Glutamatergic neuron (in vitro differentiated cells): Measurements from ENCODE around the gene LSAMP. TPM values are rescaled to one million over a fixed set of nuclear protein-coding genes. Genes with fewer than 3 reads are reported as not detected.

Experiments
- DNase-seq: peaks from one replicate; pipeline ENCODE4 v3.0.0; 2022
- H3K27ac Mint-ChIP-seq: one replicate; pipeline ENCODE4 v1.8.0; 2020; ENCODE audit warnings: mild to moderate bottlenecking, mixed read lengths, inconsistent platforms; ENCODE audit not compliant: unreplicated experiment
- H3K27me3 Mint-ChIP-seq: one replicate; pipeline ENCODE4 v1.8.0; 2020; ENCODE audit warnings: mild to moderate bottlenecking, moderate library complexity, mixed read lengths, inconsistent platforms; ENCODE audit not compliant: unreplicated experiment
- H3K36me3 Mint-ChIP-seq: one replicate; pipeline ENCODE4 v1.8.0; 2020; ENCODE audit warnings: mild to moderate bottlenecking, mixed read lengths, inconsistent platforms; ENCODE audit not compliant: unreplicated experiment
- H3K4me1 Mint-ChIP-seq: one replicate; pipeline ENCODE4 v1.8.0; 2020; ENCODE audit warnings: mild to moderate bottlenecking, low read depth, mixed read lengths, inconsistent platforms; ENCODE audit not compliant: unreplicated experiment
- H3K4me3 Mint-ChIP-seq: one replicate; pipeline ENCODE4 v1.8.0; 2020; ENCODE audit warnings: mild to moderate bottlenecking, mixed read lengths, inconsistent platforms; ENCODE audit not compliant: unreplicated experiment
- H3K9me3 Mint-ChIP-seq: one replicate; pipeline ENCODE4 v1.8.0; 2020; ENCODE audit warnings: mild to moderate bottlenecking, moderate library complexity, mixed read lengths, inconsistent platforms; ENCODE audit not compliant: unreplicated experiment
- total RNA-seq: library from RNA; stranded (reverse); fragmentation: NEBNext Ultra II Directional; extraction: Animal tissue kit (Norgen Biotek cat#: 25700); gene quantifications from one replicate; pipeline ENCODE4 v1.2.1, GENCODE V29; 2021; ENCODE audit not compliant: unreplicated experiment
- TF ChIP-seq, protein P1 (sequence below): fragments of 200-600 bp; sonication (generic); IDR thresholded peaks from one replicate; pipeline ENCODE4 v1.5.0; 2021; ENCODE audit not compliant: partially characterized antibody, unreplicated experiment

LSAMP gene
- total RNA-seq, 1 donor from 2014 or later = 67.1 TPM

- DNase-seq = no peak
- Mint-ChIP-seq H3K27ac (no peak overlapping the region), H3K4me3 (no peak overlapping the region), H3K4me1 (peaks cover 17% of the 10 kb centered on the region), H3K27me3 (no peaks in the 10 kb centered on the region), H3K9me3 (peaks cover 2% of the 10 kb centered on the region), H3K36me3 (peaks cover 5% of the 10 kb centered on the region)
- TF ChIP-seq, protein P1, sequence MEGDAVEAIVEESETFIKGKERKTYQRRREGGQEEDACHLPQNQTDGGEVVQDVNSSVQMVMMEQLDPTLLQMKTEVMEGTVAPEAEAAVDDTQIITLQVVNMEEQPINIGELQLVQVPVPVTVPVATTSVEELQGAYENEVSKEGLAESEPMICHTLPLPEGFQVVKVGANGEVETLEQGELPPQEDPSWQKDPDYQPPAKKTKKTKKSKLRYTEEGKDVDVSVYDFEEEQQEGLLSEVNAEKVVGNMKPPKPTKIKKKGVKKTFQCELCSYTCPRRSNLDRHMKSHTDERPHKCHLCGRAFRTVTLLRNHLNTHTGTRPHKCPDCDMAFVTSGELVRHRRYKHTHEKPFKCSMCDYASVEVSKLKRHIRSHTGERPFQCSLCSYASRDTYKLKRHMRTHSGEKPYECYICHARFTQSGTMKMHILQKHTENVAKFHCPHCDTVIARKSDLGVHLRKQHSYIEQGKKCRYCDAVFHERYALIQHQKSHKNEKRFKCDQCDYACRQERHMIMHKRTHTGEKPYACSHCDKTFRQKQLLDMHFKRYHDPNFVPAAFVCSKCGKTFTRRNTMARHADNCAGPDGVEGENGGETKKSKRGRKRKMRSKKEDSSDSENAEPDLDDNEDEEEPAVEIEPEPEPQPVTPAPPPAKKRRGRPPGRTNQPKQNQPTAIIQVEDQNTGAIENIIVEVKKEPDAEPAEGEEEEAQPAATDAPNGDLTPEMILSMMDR = peak; percentile 50
These were observed 8.5 kb upstream of the LSAMP start for GRCh38 chr3:116453666-116454346.

DNA sequence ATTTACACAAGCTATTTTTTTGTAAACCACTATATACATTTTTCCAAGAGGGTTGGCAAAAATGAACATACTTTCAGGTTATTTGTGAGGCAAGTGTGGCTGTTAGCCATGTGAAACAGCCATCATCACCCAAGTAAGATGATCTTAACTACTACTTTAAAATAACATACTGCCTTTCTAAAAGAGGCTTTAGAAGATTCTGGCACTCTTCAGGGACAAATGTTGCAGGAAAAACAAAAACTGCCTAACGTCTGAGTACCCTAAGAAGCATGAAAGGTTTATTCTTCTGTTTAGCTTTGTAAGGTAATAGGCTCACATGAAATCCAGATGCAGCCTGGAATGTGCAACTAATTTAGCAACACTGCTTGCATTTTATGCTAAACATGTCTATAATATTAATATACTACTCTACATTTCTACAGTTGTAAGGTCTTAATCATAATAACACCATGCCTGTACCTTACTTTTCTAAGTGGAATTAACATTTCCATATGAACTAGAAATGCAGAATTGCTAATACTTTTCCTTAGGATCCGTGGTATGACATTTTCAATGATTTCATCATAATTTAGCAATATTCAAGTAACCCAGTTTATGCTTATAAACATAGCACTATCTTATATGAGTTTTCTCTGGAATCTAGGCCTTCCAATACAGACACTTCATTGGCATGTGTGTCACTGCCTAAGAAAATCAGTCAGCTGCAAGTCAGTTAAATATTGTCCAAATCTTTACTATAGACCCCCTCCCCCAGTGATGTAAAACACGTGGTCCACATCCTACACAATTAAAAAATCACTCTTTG lies 4.5 kb upstream of the LSAMP start:
- H3K4me3 Mint-ChIP-seq = no peak overlapping the region
- H3K27ac Mint-ChIP-seq = no peak overlapping the region
- TF ChIP-seq, protein P1 = no peak
- no peak for DNase-seq
- H3K27me3 Mint-ChIP-seq = peaks cover under 1% of the 10 kb centered on the region
- H3K9me3 Mint-ChIP-seq = peaks cover 2% of the 10 kb centered on the region
- H3K4me1 Mint-ChIP-seq = peaks cover 21% of the 10 kb centered on the region
- H3K36me3 Mint-ChIP-seq = peaks cover under 1% of the 10 kb centered on the region

DNA sequence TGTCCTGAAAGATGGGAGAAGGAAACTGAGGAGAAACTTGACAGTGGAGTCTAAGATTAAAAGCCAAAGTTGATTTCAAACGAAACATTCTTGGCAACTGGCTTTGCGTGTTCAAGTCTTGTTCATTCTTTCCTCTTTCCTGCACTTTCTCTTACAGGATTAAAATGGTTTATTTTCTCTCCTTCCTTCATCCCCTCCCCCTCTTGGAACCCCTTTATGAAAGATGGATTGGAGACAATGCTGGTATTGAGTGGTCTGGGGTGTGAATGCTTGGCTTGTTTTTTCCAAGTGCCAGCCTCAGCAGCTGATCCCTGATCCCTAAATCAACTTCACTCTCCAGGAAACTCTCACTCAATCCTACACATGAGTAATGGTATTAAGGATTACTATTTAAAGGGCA lies 703 bp upstream of the LSAMP start:
- DNase-seq = no peak
- H3K4me3 Mint-ChIP-seq = peak overlapping the region; percentile 52
- H3K36me3 Mint-ChIP-seq = no peaks in the 10 kb centered on the region
- TF ChIP-seq, protein P1 = no peak
- H3K9me3 Mint-ChIP-seq = no peaks in the 10 kb centered on the region
- peaks cover 24% of the 10 kb centered on the region for H3K4me1 Mint-ChIP-seq
- peak overlapping the region; percentile 53 for H3K27ac Mint-ChIP-seq
- H3K27me3 Mint-ChIP-seq = peaks cover 5% of the 10 kb centered on the region

DNA sequence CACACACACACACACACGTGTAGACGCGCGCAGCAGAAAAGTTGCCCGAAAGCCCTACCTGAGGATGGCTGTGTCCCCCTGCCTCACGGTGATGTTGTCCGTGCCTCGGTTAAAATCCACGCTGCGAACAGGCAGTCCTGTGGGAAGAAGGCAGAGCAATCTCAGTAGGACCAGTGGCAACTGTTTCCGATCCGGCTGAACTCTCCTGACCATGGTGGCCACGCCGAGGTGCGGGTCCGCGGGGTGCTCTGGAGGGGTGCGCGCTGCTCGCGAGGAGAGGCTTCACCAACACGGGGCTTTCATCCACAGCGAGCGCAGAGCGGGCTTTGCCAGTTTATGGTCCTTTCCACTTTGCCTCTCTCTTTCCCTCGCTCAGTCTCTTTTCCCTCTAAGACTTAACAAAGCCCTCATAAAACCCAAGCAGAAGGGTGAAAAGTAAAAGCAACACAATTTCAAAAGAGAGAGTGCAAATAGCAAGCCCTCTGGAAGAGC lies 422 bp downstream of the LSAMP start:
- H3K36me3 Mint-ChIP-seq = no peaks in the 10 kb centered on the region
- peak; percentile 35 for DNase-seq
- TF ChIP-seq, protein P1 = no peak
- peaks cover 5% of the 10 kb centered on the region for H3K27me3 Mint-ChIP-seq
- peak overlapping the region; percentile 69 for H3K27ac Mint-ChIP-seq
- peaks cover 23% of the 10 kb centered on the region for H3K4me1 Mint-ChIP-seq
- peak overlapping the region; percentile 94 for H3K4me3 Mint-ChIP-seq
- H3K9me3 Mint-ChIP-seq = no peaks in the 10 kb centered on the region
